Ovary (tissue), 9 donors: ENCODE measurements around the gene CRTC2. TPM values are rescaled to one million over a fixed set of nuclear protein-coding genes. Genes with fewer than 3 reads are reported as not detected.

Experiments
- DNase-seq, 5 donors: peaks; one replicate each; pipeline ENCODE4 v3.0.0-alpha.2; 2019 to 2020
- H3K27ac ChIP-seq, 2 donors: fragments of 200-600 bp; one replicate each; pipeline versions ENCODE4 v1.5.1 to v1.8.0; 2019 to 2022
- H3K27me3 ChIP-seq: fragments of 200-600 bp; one replicate; pipeline ENCODE4 v1.8.0; 2022
- H3K36me3 ChIP-seq: fragments of 200-600 bp; sonication (generic); one replicate; pipeline ENCODE4 v1.5.1; 2019
- H3K4me1 ChIP-seq: one replicate; pipeline ENCODE4 v1.8.1; 2013; ENCODE audit warnings: mild to moderate bottlenecking, moderate library complexity; ENCODE audit not compliant: insufficient read depth
- H3K4me3 ChIP-seq: fragments of 200-600 bp; sonication (generic); one replicate; pipeline ENCODE4 v1.5.1; 2017
- H3K9me3 ChIP-seq, 2 donors: fragments of 200-600 bp in 1 of 2; sonication (generic) in 1 of 2; one replicate each; pipeline versions ENCODE4 v1.5.1 to v1.8.1; 2013 to 2019; ENCODE audit warnings: mild to moderate bottlenecking in 1 of 2, moderate library complexity in 1 of 2
- CTCF ChIP-seq, 3 donors: fragments of 450-650 bp in 2 of 3; fragments of 200-600 bp in 1 of 3; IDR thresholded peaks; one replicate each; pipeline versions ENCODE4 v1.5.1 to v1.8.0; 2016 to 2022; ENCODE audit warnings: antibody characterized with exemption in 3 of 3, mild to moderate bottlenecking in 1 of 3
- EP300 ChIP-seq: sonication (generic); formaldehyde crosslinking; IDR thresholded peaks from one replicate; pipeline ENCODE4 v1.6.1; 2017; ENCODE audit warnings: antibody characterized with exemption
- POLR2A ChIP-seq: fragments of 450-650 bp; IDR thresholded peaks from one replicate; pipeline ENCODE4 v1.6.1; 2017; ENCODE audit warnings: antibody characterized with exemption, mild to moderate bottlenecking, moderate library complexity
- WGBS, 3 donors: extraction: QIAGEN DNeasy Blood & Tissue Kit in 1 of 3; methylation state at CpG; one replicate each; pipeline versions ENCODE4 v1.1.5 to v1.1.7; 2013 to 2017; 5-methylcytosine and 5-hydroxymethylcytosine counted together
- intact Hi-C, 4 donors: fragments of 100-400 bp; cut with DNase I; formaldehyde crosslinking; loops; one replicate each; pipeline versions ENCODE4 v1.11.0 to v1.15.1; 2022 to 2023
- polyA plus RNA-seq, 2 donors: library from polyadenylated mRNA; stranded (reverse); fragments of 200-250 nt in 1 of 2; fragments of 350-450 nt in 1 of 2; fragmentation: Illumina TruSeq in 1 of 2; extraction: RNeasy Lipid Tissue Mini Kit (QIAGEN cat#74804) in 1 of 2; gene quantifications; one replicate each; pipeline ENCODE4 v1.2.3, GENCODE V29; 2013 to 2014
- total RNA-seq, 7 donors: library from RNA; depleted of rRNA in 2 of 7; stranded (reverse); fragments of >200 nt in 2 of 7; fragmentation: NEBNext Ultra II Directional in 3 of 7; extraction: Animal tissue kit (Norgen Biotek cat#: 25700) in 3 of 7; gene quantifications; one replicate each; pipeline versions ENCODE4 v1.1.0 to v1.2.4, GENCODE V29; 2016 to 2023
- donor health status: DM: no; HTN: no; CAD: no; lungs with moderate emphysema.
- donor health status: DM: no; HTN: no; CAD: no.
- donor health status: Bipolar disorder and iron deficiency.
- donor health status: DM: yes; HTN: yes; CAD: no.
- donor health status: DM: no; HTN: no; CAD: no.
- donor health status: DM: yes; HTN: yes; CAD: no.

CRTC2 gene
- total and polyA plus RNA-seq, 9 donors, result 19.2 to 52.5 (median 37.9) TPM

GRCh38 chr1:153945131-153945794 is 13.1 kb downstream of the CRTC2 start:
- intact Hi-C loops, result loop anchor here in 3 of 4 donors (5.0 to 10.0 kb wide), 3 partner anchors 148 to 270 kb away; partner anchors contain the start of genes ILF2 (in 2 of the 3) and NPR1 (in 2 of the 3)
- peak; percentile 41 to 62 (median 59) for DNase-seq
- peaks cover 7% of the 10 kb centered on the region for H3K4me1 ChIP-seq
- 35 to 39% (median 37%) methylated on average over 11 to 12 of the region's 12 CpGs for WGBS, 3 donors
- H3K4me3 ChIP-seq, result peak overlapping the region; percentile 88
- TF ChIP-seq CTCF (IDR thresholded peaks at IDR 0.05) (no peak), EP300 (no peak), POLR2A (no peak)
- H3K27ac ChIP-seq, result peak overlapping the region; percentile 95 to 97
- H3K36me3 ChIP-seq, result no peaks in the 10 kb centered on the region
- H3K9me3 ChIP-seq, result no peaks in the 10 kb centered on the region
- H3K27me3 ChIP-seq, result no peaks in the 10 kb centered on the region

GRCh38 chr1:153944827-153945117 is 13.6 kb downstream of the CRTC2 start:
- Histone ChIP-seq H3K4me1 (peaks cover 7% of the 10 kb centered on the region), H3K27ac (peak overlapping the region; percentile 95 to 97), H3K36me3 (no peaks in the 10 kb centered on the region), H3K4me3 (no peak overlapping the region), H3K9me3 (no peaks in the 10 kb centered on the region), H3K27me3 (no peaks in the 10 kb centered on the region)
- no peak for DNase-seq
- intact Hi-C loops, result loop anchor here in 3 of 4 donors (5.0 to 10.0 kb wide), 3 partner anchors 147 to 270 kb away; partner anchors contain the start of genes ILF2 (in 2 of the 3) and NPR1 (in 2 of the 3)
- 71 to 80% (median 79%) methylated on average over 3 of the region's 3 CpGs for WGBS, 3 donors
- TF ChIP-seq POLR2A (no peak), CTCF (IDR thresholded peaks at IDR 0.05) (no peak), EP300 (no peak)

- TF ChIP-seq CTCF (IDR thresholded peaks at IDR 0.05) (no peak), EP300 (no peak), POLR2A (no peak)
- H3K27ac ChIP-seq, result peak overlapping the region; percentile 95 to 97
- H3K36me3 ChIP-seq, result no peaks in the 10 kb centered on the region
- H3K4me3 ChIP-seq, result no peak overlapping the region
- H3K9me3 ChIP-seq, result no peaks in the 10 kb centered on the region
- no peaks in the 10 kb centered on the region for H3K27me3 ChIP-seq
- H3K4me1 ChIP-seq, result peaks cover 7% of the 10 kb centered on the region
- peak in 1 of 5 donors; percentile 23 for DNase-seq
- intact Hi-C loops, result loop anchor here in 3 of 4 donors (10.0 kb wide), 2 partner anchors 149 to 269 kb away; partner anchors contain the start of genes ILF2 (in 2 of the 3) and NPR1 (in 2 of the 3)
- 76 to 84% (median 81%) methylated on average over 15 of the region's 15 CpGs for WGBS, 3 donors
Observed at GRCh38 chr1:153944005-153944826, 14.2 kb downstream of the CRTC2 start.

GRCh38 chr1:153942766-153943549 is 15.5 kb downstream of the CRTC2 start:
- Histone ChIP-seq H3K36me3 (no peaks in the 10 kb centered on the region), H3K27ac (no peak overlapping the region), H3K4me1 (peaks cover 7% of the 10 kb centered on the region), H3K27me3 (no peaks in the 10 kb centered on the region), H3K9me3 (no peaks in the 10 kb centered on the region), H3K4me3 (no peak overlapping the region)
- DNase-seq, result peak in 1 of 5 donors; percentile 16
- intact Hi-C loops, result loop anchor here in 3 of 4 donors (10.0 kb wide), 2 partner anchors 148 to 268 kb away; partner anchors contain the start of genes ILF2 (in 2 of the 3) and NPR1 (in 2 of the 3)
- 84 to 91% (median 91%) methylated on average over 11 of the region's 11 CpGs for WGBS, 3 donors
- TF ChIP-seq EP300 (no peak), POLR2A (no peak), CTCF (IDR thresholded peaks at IDR 0.05) (no peak)
